Astrocyte of the cerebellum (primary cell): ENCODE results near the gene HLA-DRB1.

ENCODE experiments used
- DNase-seq: peaks from one replicate; pipeline ENCODE4 v3.0.0-alpha.2; 2011; ENCODE audit warnings: low read depth
- H3K4me3 ChIP-seq: 2 replicates; pipeline ENCODE4 v1.5.1; 2011; ENCODE audit warnings: mild to moderate bottlenecking, low read depth, low read length, moderate library complexity
- in situ Hi-C: cut with HindIII; loops from 2 replicates; pipeline ENCODE4 v1.10.0; 2017; ENCODE audit warnings: low sequenced_read_pairs
- TF ChIP-seq, protein P1 (sequence below): IDR thresholded peaks from 2 replicates; pipeline ENCODE4 v1.5.1; 2012; ENCODE audit warnings: low read length, low read depth, moderate library complexity, mild to moderate bottlenecking; ENCODE audit errors: missing control alignments

The HLA-DRB1 gene

DNA sequence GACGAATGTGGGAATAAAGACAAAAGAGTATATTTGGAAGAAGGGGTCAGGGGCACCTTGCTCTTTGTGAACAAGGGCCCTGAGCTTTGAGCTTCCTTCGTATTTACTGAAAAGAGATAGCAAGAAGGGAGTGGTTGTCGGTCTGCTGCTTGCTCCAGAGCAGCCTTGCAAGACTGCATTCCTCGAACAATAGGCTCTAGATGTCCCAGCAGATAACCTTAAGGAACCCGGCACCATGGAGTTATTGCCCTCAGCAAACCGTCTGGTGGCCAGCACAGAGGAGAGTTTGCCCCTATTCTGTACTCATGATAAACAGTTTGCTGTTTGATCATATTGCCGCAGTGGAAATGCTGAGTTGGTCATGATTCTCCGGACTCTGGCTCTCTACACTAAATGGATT is 22.7 kb downstream of the HLA-DRB1 start:
- in situ Hi-C loops, result no loop called here
- TF ChIP-seq, protein P1, sequence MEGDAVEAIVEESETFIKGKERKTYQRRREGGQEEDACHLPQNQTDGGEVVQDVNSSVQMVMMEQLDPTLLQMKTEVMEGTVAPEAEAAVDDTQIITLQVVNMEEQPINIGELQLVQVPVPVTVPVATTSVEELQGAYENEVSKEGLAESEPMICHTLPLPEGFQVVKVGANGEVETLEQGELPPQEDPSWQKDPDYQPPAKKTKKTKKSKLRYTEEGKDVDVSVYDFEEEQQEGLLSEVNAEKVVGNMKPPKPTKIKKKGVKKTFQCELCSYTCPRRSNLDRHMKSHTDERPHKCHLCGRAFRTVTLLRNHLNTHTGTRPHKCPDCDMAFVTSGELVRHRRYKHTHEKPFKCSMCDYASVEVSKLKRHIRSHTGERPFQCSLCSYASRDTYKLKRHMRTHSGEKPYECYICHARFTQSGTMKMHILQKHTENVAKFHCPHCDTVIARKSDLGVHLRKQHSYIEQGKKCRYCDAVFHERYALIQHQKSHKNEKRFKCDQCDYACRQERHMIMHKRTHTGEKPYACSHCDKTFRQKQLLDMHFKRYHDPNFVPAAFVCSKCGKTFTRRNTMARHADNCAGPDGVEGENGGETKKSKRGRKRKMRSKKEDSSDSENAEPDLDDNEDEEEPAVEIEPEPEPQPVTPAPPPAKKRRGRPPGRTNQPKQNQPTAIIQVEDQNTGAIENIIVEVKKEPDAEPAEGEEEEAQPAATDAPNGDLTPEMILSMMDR, result no peak

DNA sequence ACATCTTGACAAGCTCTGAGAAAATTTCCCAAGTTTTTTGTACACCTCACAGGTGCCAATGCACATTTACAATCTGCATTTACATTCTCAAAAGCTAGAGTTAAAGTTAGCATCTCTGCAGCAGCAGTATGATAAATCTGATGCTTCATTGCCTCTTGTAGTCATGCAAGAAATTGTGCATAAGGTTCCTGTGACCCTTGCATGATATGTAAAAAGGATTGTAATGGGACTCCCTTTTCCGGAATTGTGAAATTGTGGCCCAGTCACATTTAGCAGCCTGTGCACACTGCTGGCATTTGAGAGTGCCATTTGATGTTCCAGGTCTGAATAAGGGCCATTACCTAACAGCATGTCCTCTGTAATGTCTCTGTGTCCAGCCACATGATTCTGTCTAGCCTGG is 24.1 kb downstream of the HLA-DRB1 start:
- no peak for DNase-seq
- H3K4me3 ChIP-seq, result no peak overlapping the region
- in situ Hi-C loops, result no loop called here
- TF ChIP-seq, protein P1, result no peak

More for the DNA sequence above, 22.7 kb downstream of the HLA-DRB1 start:
- no peak overlapping the region for H3K4me3 ChIP-seq
- no peak for DNase-seq

DNA sequence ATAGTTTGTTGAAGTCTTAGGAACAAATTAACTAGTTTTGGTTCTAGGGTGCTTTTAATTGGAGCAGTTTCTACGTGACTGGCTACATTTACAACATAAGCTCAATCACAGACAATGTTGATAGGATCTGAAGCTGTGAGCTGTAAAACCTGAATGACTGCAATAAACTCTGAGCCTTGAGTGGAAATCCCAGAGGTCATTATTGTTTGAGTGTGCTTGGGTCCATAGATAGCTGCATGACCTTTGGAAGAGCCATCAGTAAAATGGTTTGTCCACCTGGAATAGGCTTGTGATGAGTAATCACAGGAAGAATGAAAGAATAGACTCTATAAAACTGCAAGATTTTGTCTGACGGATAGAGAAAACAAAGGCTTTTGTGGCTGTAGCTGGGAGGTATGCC is 26.7 kb downstream of the HLA-DRB1 start:
- no peak overlapping the region for H3K4me3 ChIP-seq
- in situ Hi-C loops, result no loop called here
- DNase-seq, result no peak
- TF ChIP-seq, protein P1, result no peak

DNA sequence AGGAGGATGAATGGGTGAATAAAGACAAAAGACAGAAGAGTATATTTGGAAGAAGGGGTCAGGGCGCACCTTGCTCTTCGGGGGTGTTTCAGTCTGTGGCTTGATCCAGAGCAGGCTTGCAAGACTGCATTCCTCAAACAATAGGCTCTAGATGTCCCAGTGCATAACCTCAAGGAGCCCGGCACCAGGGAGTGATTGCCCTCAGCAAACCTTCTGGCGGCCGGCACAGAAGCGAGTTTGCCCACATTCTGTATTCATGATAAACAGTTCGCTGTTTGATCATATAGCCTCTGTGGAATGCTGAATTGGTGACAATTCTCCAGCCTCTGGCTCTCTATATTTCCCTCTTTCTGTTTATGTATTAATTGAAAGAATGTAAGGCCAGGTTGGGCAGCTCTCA is 29.9 kb downstream of the HLA-DRB1 start:
- in situ Hi-C loops, result no loop called here
- TF ChIP-seq, protein P1, result no peak
- DNase-seq, result no peak
- H3K4me3 ChIP-seq, result no peak overlapping the region

GRCh38 chr6:32558426-32559057 is 31.1 kb downstream of the HLA-DRB1 start:
- DNase-seq, result no peak
- no peak overlapping the region for H3K4me3 ChIP-seq
- TF ChIP-seq, protein P1, result no peak
- in situ Hi-C loops, result no loop called here

GRCh38 chr6:32554116-32554965 is 35.3 kb downstream of the HLA-DRB1 start:
- DNase-seq, result no peak
- TF ChIP-seq, protein P1, result no peak
- no peak overlapping the region for H3K4me3 ChIP-seq
- in situ Hi-C loops, result no loop called here
